Natural killer cell (primary cell): ENCODE results near the gene RHEB. TPM values are rescaled to one million over a fixed set of nuclear protein-coding genes. Genes with fewer than 3 reads are reported as not detected.

Experiments used
- ATAC-seq, 3 donors: fragments of 150-1000 bp in 2 of 3; fragments of 200-7000 bp in 1 of 3; cut with Tn5 transposase; 1 replicate in 1 of 3; 2 replicates in 2 of 3; pipeline ENCODE4 v1.10.0; 2021; ENCODE audit warnings: mild to moderate bottlenecking in 2 of 3, moderate library complexity in 2 of 3
- DNase-seq, 2 donors: peaks; one replicate each; pipeline versions ENCODE4 v3.0.0 to v3.0.0-alpha.2; 2013 to 2021; ENCODE audit warnings: mixed read lengths in 1 of 2
- H3K27ac ChIP-seq: one replicate; pipeline ENCODE4 v1.5.1; 2013; ENCODE audit warnings: mild to moderate bottlenecking, low read length
- H3K27me3 ChIP-seq: one replicate; pipeline ENCODE4 v1.6.1; 2013; ENCODE audit warnings: low read length; ENCODE audit not compliant: control insufficient read depth, insufficient read depth
- H3K36me3 ChIP-seq: one replicate; pipeline ENCODE4 v1.6.1; 2013; ENCODE audit warnings: low read length; ENCODE audit not compliant: control insufficient read depth, insufficient read depth
- H3K4me1 ChIP-seq: one replicate; pipeline ENCODE4 v1.6.1; 2013; ENCODE audit warnings: low read length; ENCODE audit not compliant: control insufficient read depth, insufficient read depth
- H3K4me3 ChIP-seq: one replicate; pipeline ENCODE4 v1.5.1; 2013; ENCODE audit warnings: low read length
- H3K9me3 ChIP-seq: one replicate; pipeline ENCODE4 v1.6.1; 2013; ENCODE audit warnings: low read length; ENCODE audit not compliant: control insufficient read depth, insufficient read depth
- H3K27ac Mint-ChIP-seq, 2 donors: one replicate each; pipeline ENCODE4 v1.8.0; 2022; ENCODE audit warnings: mild to moderate bottlenecking in 2 of 2, mixed read lengths in 2 of 2, moderate library complexity in 1 of 2
- H3K27me3 Mint-ChIP-seq, 2 donors: one replicate each; pipeline ENCODE4 v1.8.0; 2022; ENCODE audit warnings: low read depth in 2 of 2, mixed read lengths in 2 of 2
- H3K36me3 Mint-ChIP-seq: one replicate; pipeline ENCODE4 v1.8.0; 2022; ENCODE audit warnings: mixed read lengths
- H3K4me1 Mint-ChIP-seq, 2 donors: one replicate each; pipeline ENCODE4 v1.8.0; 2022; ENCODE audit warnings: mixed read lengths in 2 of 2
- H3K4me3 Mint-ChIP-seq: one replicate; pipeline ENCODE4 v1.8.0; 2022; ENCODE audit warnings: mild to moderate bottlenecking, moderate library complexity, mixed read lengths
- H3K9me3 Mint-ChIP-seq, 2 donors: one replicate each; pipeline ENCODE4 v1.8.0; 2022; ENCODE audit warnings: mixed read lengths in 2 of 2
- CTCF ChIP-seq: fragments of 200-600 bp; IDR thresholded peaks from one replicate; pipeline ENCODE4 v1.8.0; 2022; ENCODE audit warnings: antibody characterized with exemption
- WGBS: methylation state at CpG from one replicate; pipeline ENCODE4 v1.1.7; 2013; ENCODE audit warnings: missing lambda C conversion rate; ENCODE audit not compliant: insufficient coverage; 5-methylcytosine and 5-hydroxymethylcytosine counted together
- intact Hi-C: fragments of 100-400 bp; cut with micrococcal nuclease; formaldehyde crosslinking; loops from one replicate; pipeline ENCODE4 v1.14.2; 2022
- total RNA-seq, 4 donors: library from RNA; stranded (reverse); fragments of 120-200 nt in 1 of 4; gene quantifications; one replicate each; pipeline versions ENCODE4 v1.2.3 to v1.2.4, GENCODE V29; 2013 to 2022

RHEB gene
- total RNA-seq, 3 donors from 2014 or later (not counting 1 experiment from before 2014, with no cell fraction given) = 51.0 to 63.3 (median 63.3) TPM

GRCh38 chr7:151501676-151502075 lies 18.0 kb downstream of the RHEB start:
- Histone ChIP-seq H3K4me3 (no peak overlapping the region), H3K4me1 (peaks cover 7% of the 10 kb centered on the region), H3K36me3 (no peaks in the 10 kb centered on the region), H3K27me3 (no peaks in the 10 kb centered on the region), H3K27ac (no peak overlapping the region), H3K9me3 (no peaks in the 10 kb centered on the region)
- no peaks in the 10 kb centered on the region for H3K9me3 Mint-ChIP-seq
- H3K4me1 Mint-ChIP-seq = peaks cover 73 to 81% of the 10 kb centered on the region in 2 donors
- ATAC-seq (no peak), DNase-seq (no peak)
- WGBS = 97% methylated on average over 15 of the region's 15 CpGs
- TF ChIP-seq CTCF = no peak
- no peak overlapping the region for H3K27ac Mint-ChIP-seq
- no peaks in the 10 kb centered on the region for H3K27me3 Mint-ChIP-seq
- no peaks in the 10 kb centered on the region for H3K36me3 Mint-ChIP-seq
- H3K4me3 Mint-ChIP-seq = no peak overlapping the region
- intact Hi-C loops = no loop called here

- no peak overlapping the region for H3K4me3 ChIP-seq
- H3K36me3 ChIP-seq = no peaks in the 10 kb centered on the region
- intact Hi-C loops = no loop called here
- H3K4me1 ChIP-seq = peaks cover 7% of the 10 kb centered on the region
- no peaks in the 10 kb centered on the region for H3K9me3 ChIP-seq
- no peak for ATAC-seq
- TF ChIP-seq CTCF = no peak
- H3K27ac ChIP-seq = no peak overlapping the region
- 92% methylated on average over 5 of the region's 5 CpGs for WGBS
- no peak for DNase-seq
- no peaks in the 10 kb centered on the region for H3K9me3 Mint-ChIP-seq
- no peaks in the 10 kb centered on the region for H3K27me3 ChIP-seq
- peaks cover 77 to 91% of the 10 kb centered on the region in 2 donors for H3K4me1 Mint-ChIP-seq
- no peak overlapping the region for H3K27ac Mint-ChIP-seq
- H3K27me3 Mint-ChIP-seq = no peaks in the 10 kb centered on the region
- no peaks in the 10 kb centered on the region for H3K36me3 Mint-ChIP-seq
- no peak overlapping the region for H3K4me3 Mint-ChIP-seq
Observed at GRCh38 chr7:151498495-151498894, 21.2 kb downstream of the RHEB start.

- Histone ChIP-seq H3K36me3 (no peaks in the 10 kb centered on the region), H3K9me3 (no peaks in the 10 kb centered on the region), H3K27me3 (no peaks in the 10 kb centered on the region), H3K4me1 (peaks cover 7% of the 10 kb centered on the region), H3K27ac (no peak overlapping the region), H3K4me3 (no peak overlapping the region)
- intact Hi-C loops = no loop called here
- Mint-ChIP-seq H3K36me3 (no peaks in the 10 kb centered on the region), H3K4me3 (no peak overlapping the region), H3K27ac (peak overlapping the region; percentile 23 to 66), H3K27me3 (no peaks in the 10 kb centered on the region), H3K9me3 (no peaks in the 10 kb centered on the region), H3K4me1 (peaks cover 75 to 88% of the 10 kb centered on the region in 2 donors)
- no peak for TF ChIP-seq CTCF
- DNase-seq = no peak
- 95% methylated on average over 10 of the region's 10 CpGs for WGBS
- no peak for ATAC-seq
Observed at GRCh38 chr7:151497306-151497871, 22.3 kb downstream of the RHEB start.

- no CpG with 5 or more reads among the region's 2 CpGs for WGBS
- Mint-ChIP-seq H3K9me3 (no peaks in the 10 kb centered on the region), H3K27ac (no peak overlapping the region), H3K4me3 (no peak overlapping the region), H3K4me1 (peaks cover 69 to 76% of the 10 kb centered on the region in 2 donors), H3K27me3 (no peaks in the 10 kb centered on the region), H3K36me3 (no peaks in the 10 kb centered on the region)
- intact Hi-C loops = no loop called here
- H3K9me3 ChIP-seq = no peaks in the 10 kb centered on the region
- H3K4me1 ChIP-seq = peaks cover 7% of the 10 kb centered on the region
- TF ChIP-seq CTCF = no peak
- no peak overlapping the region for H3K4me3 ChIP-seq
- ATAC-seq = no peak
- no peak for DNase-seq
- no peaks in the 10 kb centered on the region for H3K36me3 ChIP-seq
- no peak overlapping the region for H3K27ac ChIP-seq
- no peaks in the 10 kb centered on the region for H3K27me3 ChIP-seq
Observed at GRCh38 chr7:151495360-151495759, 24.3 kb downstream of the RHEB start.
